GM12878 (cell line): Measurements from ENCODE around the gene EIF3B. TPM values are rescaled to one million over a fixed set of nuclear protein-coding genes. Genes with fewer than 3 reads are reported as not detected.

ENCODE experiments used
- ASH2L ChIP-seq: fragments of 300-600, 200-600 bp; sonication (generic); IDR thresholded peaks from 2 replicates; pipeline ENCODE4 v1.6.1; 2017; ENCODE audit warnings: low read depth, mild to moderate bottlenecking, borderline replicate concordance
- BHLHE40 ChIP-seq, 2 experiments: fragments of 450-650 bp in 1 of 2; IDR thresholded peaks; 2 replicates each; pipeline ENCODE4 v1.6.1; 2011 to 2017; ENCODE audit warnings: low read depth in 2 of 2, borderline replicate concordance in 1 of 2, improper control_type of control experiment in 1 of 2, low read length in 1 of 2, mild to moderate bottlenecking in 1 of 2
- CHD4 ChIP-seq: fragments of 200-600 bp; sonication (generic); IDR thresholded peaks from 2 replicates; pipeline ENCODE4 v1.6.1; 2016; ENCODE audit warnings: mild to moderate bottlenecking
- E4F1 ChIP-seq: fragments of 450-650 bp; IDR thresholded peaks from 2 replicates; pipeline ENCODE4 v1.6.1; 2018; ENCODE audit warnings: borderline replicate concordance, mild to moderate bottlenecking; ENCODE audit not compliant: partially characterized antibody
- EP300 ChIP-seq, 2 experiments: fragments of 150-350 bp in 1 of 2; IDR thresholded peaks; 2 replicates each; pipeline ENCODE4 v1.6.1; 2011 to 2012; ENCODE audit warnings: low read depth in 2 of 2, low read length in 2 of 2, borderline replicate concordance in 1 of 2, improper control_type of control experiment in 1 of 2, inconsistent platforms in 1 of 2; ENCODE audit not compliant: control insufficient read depth in 1 of 2
- FOXM1 ChIP-seq: IDR thresholded peaks from 2 replicates; pipeline ENCODE4 v1.6.1; 2012; ENCODE audit warnings: low read depth, mild to moderate bottlenecking, inconsistent platforms, low read length, moderate library complexity
- HCFC1 ChIP-seq: fragments of 150-350 bp; IDR thresholded peaks from 2 replicates; pipeline ENCODE4 v1.6.1; 2014; ENCODE audit warnings: low read length
- IKZF2 ChIP-seq, 2 experiments: fragments of 450-650 bp; IDR thresholded peaks; 2 replicates each; pipeline ENCODE4 v1.6.1; 2017; ENCODE audit warnings: mild to moderate bottlenecking in 2 of 2, moderate library complexity in 2 of 2
- LARP7 ChIP-seq: fragments of 450-650 bp; IDR thresholded peaks from 2 replicates; pipeline ENCODE4 v1.6.1; 2017; ENCODE audit warnings: mild to moderate bottlenecking
- MEF2A ChIP-seq: IDR thresholded peaks from 2 replicates; pipeline ENCODE4 v1.6.1; 2011; ENCODE audit warnings: low read depth, mild to moderate bottlenecking, low read length, moderate library complexity; ENCODE audit not compliant: insufficient read depth
- NFXL1 ChIP-seq: fragments of 450-650 bp; IDR thresholded peaks from 2 replicates; pipeline ENCODE4 v1.6.1; 2017; ENCODE audit warnings: antibody characterized with exemption, mild to moderate bottlenecking, borderline replicate concordance
- RAD21 ChIP-seq: IDR thresholded peaks from 2 replicates; pipeline ENCODE4 v1.6.1; 2011; ENCODE audit warnings: mild to moderate bottlenecking, low read depth, low read length, moderate library complexity; ENCODE audit not compliant: insufficient read depth
- SIX5 ChIP-seq: IDR thresholded peaks from 2 replicates; pipeline ENCODE4 v1.6.1; 2011; ENCODE audit warnings: mild to moderate bottlenecking, low read depth, low read length, moderate library complexity; ENCODE audit not compliant: severe bottlenecking
- SMAD5 ChIP-seq: IDR thresholded peaks from 2 replicates; pipeline ENCODE4 v1.6.1; 2016; ENCODE audit warnings: antibody characterized with exemption, low read depth
- TAF1 ChIP-seq: IDR thresholded peaks from 2 replicates; pipeline ENCODE4 v1.6.1; 2011; ENCODE audit warnings: mild to moderate bottlenecking, low read depth, low read length, borderline replicate concordance
- YY1 ChIP-seq: IDR thresholded peaks from 2 replicates; pipeline ENCODE4 v1.6.1; 2011; ENCODE audit warnings: low read depth, mild to moderate bottlenecking, low read length
- ZBTB4 ChIP-seq: fragments of 450-650 bp; formaldehyde crosslinking; IDR thresholded peaks from 2 replicates; pipeline ENCODE4 v1.4.0; 2022; ENCODE audit warnings: mild to moderate bottlenecking, moderate library complexity
- ZNF217 ChIP-seq: fragments of 450-650 bp; IDR thresholded peaks from 2 replicates; pipeline ENCODE4 v1.6.1; 2017; ENCODE audit warnings: antibody characterized with exemption, mild to moderate bottlenecking
- ZNF384 ChIP-seq: IDR thresholded peaks from 2 replicates; pipeline ENCODE4 v1.6.1; 2012; ENCODE audit warnings: low read depth, mild to moderate bottlenecking, low read length, improper control_type of control experiment, borderline replicate concordance
- ZSCAN29 ChIP-seq: fragments of 450-650 bp; IDR thresholded peaks from 2 replicates; pipeline ENCODE4 v1.6.1; 2017; ENCODE audit warnings: mild to moderate bottlenecking, moderate library complexity
- polyA plus RNA-seq, 11 experiments: library from polyadenylated mRNA; depleted of rRNA in 4 of 11; unstranded in 6 of 11; stranded (reverse) in 5 of 11; fragments of >200 nt; fragmentation: Nextera tagmentation in 4 of 11; fragmentation: Illumina TruSeq in 1 of 11; extraction: Ambion mirVana in 4 of 11; extraction: Trizol in 1 of 11; gene quantifications; 1 replicate in 1 of 11; 2 replicates in 10 of 11; pipeline versions ENCODE4 v1.2.1 to v1.2.3, GENCODE V29; 2011 to 2016; ENCODE audit warnings: inconsistent platforms in 2 of 11, missing spikeins in 2 of 11, low read depth in 1 of 11
- total RNA-seq, 4 experiments: library from RNA; depleted of rRNA in 3 of 4; stranded (reverse); fragments of >200 nt in 3 of 4; fragmentation: Illumina TruSeq in 1 of 4; extraction: Trizol in 1 of 4; gene quantifications; 2 replicates each; pipeline versions ENCODE4 v1.2.1 to v1.2.3, GENCODE V29; 2013 to 2021
- TF ChIP-seq, protein P1 (sequence below): fragments of 450-650 bp; IDR thresholded peaks from 2 replicates; pipeline ENCODE4 v1.6.1; 2016; ENCODE audit warnings: mild to moderate bottlenecking
- TF ChIP-seq, protein P2 (sequence below): fragments of 450-650 bp; IDR thresholded peaks from 2 replicates; pipeline ENCODE4 v1.6.1; 2017; ENCODE audit warnings: borderline replicate concordance

The EIF3B gene
- total and polyA plus RNA-seq, 10 of the 15 experiments (the other 5 are each of a cell fraction or from before 2014, with no cell fraction given): 17.6 to 275 (median 153) TPM

- no peak for TF ChIP-seq ZBTB4 (CRISPR knock-in tag)
- TF ChIP-seq SMAD5: no peak
- peak; percentile 29; the same call in 1 of the 2 replicates for TF ChIP-seq LARP7
- no peak for TF ChIP-seq SIX5
- 0 out of 2 replicates have a peak, but pooled peaks have one; percentile 35 for TF ChIP-seq CHD4
- TF ChIP-seq ZSCAN29: peak; percentile 60; the same call in 1 of the 2 replicates
- peak; percentile 83 to 86 for TF ChIP-seq BHLHE40 (IDR thresholded peaks at IDR 0.05; ENCODE audit: borderline replicate concordance in 1 of 2, low read depth in 2 of 2, low read length in 1 of 2)
- TF ChIP-seq, protein P1, sequence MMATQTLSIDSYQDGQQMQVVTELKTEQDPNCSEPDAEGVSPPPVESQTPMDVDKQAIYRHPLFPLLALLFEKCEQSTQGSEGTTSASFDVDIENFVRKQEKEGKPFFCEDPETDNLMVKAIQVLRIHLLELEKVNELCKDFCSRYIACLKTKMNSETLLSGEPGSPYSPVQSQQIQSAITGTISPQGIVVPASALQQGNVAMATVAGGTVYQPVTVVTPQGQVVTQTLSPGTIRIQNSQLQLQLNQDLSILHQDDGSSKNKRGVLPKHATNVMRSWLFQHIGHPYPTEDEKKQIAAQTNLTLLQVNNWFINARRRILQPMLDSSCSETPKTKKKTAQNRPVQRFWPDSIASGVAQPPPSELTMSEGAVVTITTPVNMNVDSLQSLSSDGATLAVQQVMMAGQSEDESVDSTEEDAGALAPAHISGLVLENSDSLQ: peak; percentile 68
- 0 out of 2 replicates have a peak, but pooled peaks have one; percentile 39 for TF ChIP-seq MEF2A
- peak; percentile 86 for TF ChIP-seq ZNF384
- TF ChIP-seq E4F1: no peak
- TF ChIP-seq, protein P2, sequence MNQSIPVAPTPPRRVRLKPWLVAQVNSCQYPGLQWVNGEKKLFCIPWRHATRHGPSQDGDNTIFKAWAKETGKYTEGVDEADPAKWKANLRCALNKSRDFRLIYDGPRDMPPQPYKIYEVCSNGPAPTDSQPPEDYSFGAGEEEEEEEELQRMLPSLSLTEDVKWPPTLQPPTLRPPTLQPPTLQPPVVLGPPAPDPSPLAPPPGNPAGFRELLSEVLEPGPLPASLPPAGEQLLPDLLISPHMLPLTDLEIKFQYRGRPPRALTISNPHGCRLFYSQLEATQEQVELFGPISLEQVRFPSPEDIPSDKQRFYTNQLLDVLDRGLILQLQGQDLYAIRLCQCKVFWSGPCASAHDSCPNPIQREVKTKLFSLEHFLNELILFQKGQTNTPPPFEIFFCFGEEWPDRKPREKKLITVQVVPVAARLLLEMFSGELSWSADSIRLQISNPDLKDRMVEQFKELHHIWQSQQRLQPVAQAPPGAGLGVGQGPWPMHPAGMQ: no peak; the same call in 1 of the 2 replicates
- peak; percentile 56; the same call in 1 of the 2 replicates for TF ChIP-seq ZNF217
- no peak for TF ChIP-seq RAD21
- no peak for TF ChIP-seq NFXL1
- no peak for TF ChIP-seq HCFC1
- TF ChIP-seq IKZF2 (IDR thresholded peaks at IDR 0.05): peak; percentile 93 to 95
- no peak for TF ChIP-seq ASH2L
- TF ChIP-seq FOXM1: peak; percentile 44; the same call in 1 of the 2 replicates
- no peak for TF ChIP-seq YY1
- TF ChIP-seq EP300 (IDR thresholded peaks at IDR 0.05; ENCODE audit: borderline replicate concordance in 1 of 2, control insufficient read depth in 1 of 2, low read depth in 2 of 2, low read length in 2 of 2): peak; percentile 65 to 84; a peak in 2 of 4 replicates
- TF ChIP-seq TAF1: peak; percentile 81
Measured at GRCh38 chr7:2405601-2406345, 51.1 kb downstream of the EIF3B start (continued).
